Keratinocyte (primary cell): ENCODE results near the gene YY1. TPM values are rescaled to one million over a fixed set of nuclear protein-coding genes. Genes with fewer than 3 reads are reported as not detected.
"Not testable (repeated sequence)": the region's sequence is repeated elsewhere in the genome, so short reads cannot be mapped to it uniquely, and the experiment has no call there.

Experiments used
- DNase-seq: peaks from one replicate; pipeline ENCODE4 v3.0.0-alpha.2; 2011; ENCODE audit warnings: low read depth, missing footprints, low spot score
- FAIRE-seq: peaks from 2 replicates; lab custom pipeline; 2011; peaks lifted over from hg19 to GRCh38; lab: Jason Lieb, UNC
- H2AFZ ChIP-seq: 2 replicates; pipeline ENCODE4 v1.6.0; 2012; ENCODE audit warnings: low read length, control low read depth, inconsistent platforms; ENCODE audit not compliant: control insufficient read depth
- H3K27ac ChIP-seq: 2 replicates; pipeline ENCODE4 v1.5.1; 2011; ENCODE audit warnings: low read length; ENCODE audit not compliant: control insufficient read depth, insufficient read depth
- H3K27me3 ChIP-seq: 3 replicates; pipeline ENCODE4 v1.6.0; 2011; ENCODE audit warnings: low read length; ENCODE audit not compliant: control insufficient read depth, insufficient read depth; ENCODE audit errors: extremely low read depth
- H3K36me3 ChIP-seq, 2 experiments: 2 replicates in 1 of 2; 3 replicates in 1 of 2; pipeline ENCODE4 v1.5.1; 2011; ENCODE audit warnings: low read length in 2 of 2, mild to moderate bottlenecking in 1 of 2; ENCODE audit not compliant: control insufficient read depth in 2 of 2, insufficient read depth in 2 of 2; ENCODE audit errors: extremely low read depth in 1 of 2
- H3K4me1 ChIP-seq: 3 replicates; pipeline ENCODE4 v1.5.1; 2011; ENCODE audit warnings: low read length; ENCODE audit not compliant: control insufficient read depth, insufficient read depth; ENCODE audit errors: extremely low read depth
- H3K4me2 ChIP-seq: 3 replicates; pipeline ENCODE4 v1.6.0; 2011; ENCODE audit warnings: low read depth, low read length; ENCODE audit not compliant: control insufficient read depth, insufficient read depth; ENCODE audit errors: extremely low read depth
- H3K4me3 ChIP-seq, 3 experiments: fragments of 200-600 bp in 1 of 3; sonication (generic) in 1 of 3; 2 replicates in 2 of 3; 3 replicates in 1 of 3; pipeline ENCODE4 v1.5.1; 2011 to 2016; ENCODE audit warnings: low read length in 3 of 3, mild to moderate bottlenecking in 3 of 3, control low read depth in 2 of 3, inconsistent platforms in 1 of 3, low read depth in 1 of 3, mixed read lengths in 1 of 3, mixed run types in 1 of 3, moderate library complexity in 1 of 3; ENCODE audit not compliant: control insufficient read depth in 2 of 3, insufficient read depth in 2 of 3; ENCODE audit errors: extremely low read depth in 1 of 3
- H3K79me2 ChIP-seq: 2 replicates; pipeline ENCODE4 v1.6.0; 2012; ENCODE audit warnings: low read length; ENCODE audit not compliant: control insufficient read depth, insufficient read depth
- H3K9ac ChIP-seq: 3 replicates; pipeline ENCODE4 v1.6.0; 2011; ENCODE audit warnings: low read length; ENCODE audit not compliant: control insufficient read depth, insufficient read depth; ENCODE audit errors: extremely low read depth
- H3K9me1 ChIP-seq: 3 replicates; pipeline ENCODE4 v1.6.0; 2011; ENCODE audit warnings: low read length; ENCODE audit not compliant: control insufficient read depth, insufficient read depth; ENCODE audit errors: extremely low read depth
- H3K9me3 ChIP-seq: 2 replicates; pipeline ENCODE4 v1.5.1; 2012; ENCODE audit warnings: low read depth, low read length; ENCODE audit not compliant: control insufficient read depth
- H4K20me1 ChIP-seq: 3 replicates; pipeline ENCODE4 v1.6.0; 2011; ENCODE audit warnings: low read length; ENCODE audit not compliant: control insufficient read depth, insufficient read depth; ENCODE audit errors: extremely low read depth
- CTCF ChIP-seq, 3 experiments: IDR thresholded peaks in 1 of 3; conservative IDR thresholded peaks in 1 of 3; optimal IDR thresholded peaks in 1 of 3; 2 replicates in 2 of 3; 3 replicates in 1 of 3; pipeline versions ENCODE3 to v1.5.1; 2011; ENCODE audit warnings: low read length in 3 of 3, mild to moderate bottlenecking in 3 of 3, moderate library complexity in 2 of 3, control low read depth in 1 of 3, inconsistent platforms in 1 of 3; ENCODE audit not compliant: insufficient read depth in 2 of 3; ENCODE audit errors: extremely low read depth in 1 of 3
- EZH2 ChIP-seq: IDR thresholded peaks from one replicate; pipeline ENCODE4 v1.6.1; 2012; ENCODE audit warnings: inconsistent platforms, mild to moderate bottlenecking, low read length, moderate library complexity
- dilution Hi-C: fragments of 300-500 bp; cut with MboI; formaldehyde crosslinking; loops from one replicate; pipeline ENCODE4 v1.7.0; 2020; ENCODE audit warnings: low sequenced_read_pairs; ENCODE audit not compliant: extremely low pct_ligation_motif_present
- polyA plus RNA-seq, 5 experiments: library from polyadenylated mRNA; depleted of rRNA in 3 of 5; stranded (reverse) in 3 of 5; stranded (forward) in 1 of 5; unstranded in 1 of 5; fragments of >200 nt; gene quantifications; 1 replicate in 1 of 5; 2 replicates in 3 of 5; 3 replicates in 1 of 5; pipeline versions ENCODE4 v1.2.1 to v1.2.3, GENCODE V29; 2011 to 2012; ENCODE audit warnings: missing spikeins in 2 of 5, low read depth in 1 of 5, low replicate concordance in 1 of 5

The YY1 gene
- polyA plus RNA-seq, 1 donor (not counting 4 experiments of a cell fraction or from before 2014, with no cell fraction given) = 65.6 TPM

DNA sequence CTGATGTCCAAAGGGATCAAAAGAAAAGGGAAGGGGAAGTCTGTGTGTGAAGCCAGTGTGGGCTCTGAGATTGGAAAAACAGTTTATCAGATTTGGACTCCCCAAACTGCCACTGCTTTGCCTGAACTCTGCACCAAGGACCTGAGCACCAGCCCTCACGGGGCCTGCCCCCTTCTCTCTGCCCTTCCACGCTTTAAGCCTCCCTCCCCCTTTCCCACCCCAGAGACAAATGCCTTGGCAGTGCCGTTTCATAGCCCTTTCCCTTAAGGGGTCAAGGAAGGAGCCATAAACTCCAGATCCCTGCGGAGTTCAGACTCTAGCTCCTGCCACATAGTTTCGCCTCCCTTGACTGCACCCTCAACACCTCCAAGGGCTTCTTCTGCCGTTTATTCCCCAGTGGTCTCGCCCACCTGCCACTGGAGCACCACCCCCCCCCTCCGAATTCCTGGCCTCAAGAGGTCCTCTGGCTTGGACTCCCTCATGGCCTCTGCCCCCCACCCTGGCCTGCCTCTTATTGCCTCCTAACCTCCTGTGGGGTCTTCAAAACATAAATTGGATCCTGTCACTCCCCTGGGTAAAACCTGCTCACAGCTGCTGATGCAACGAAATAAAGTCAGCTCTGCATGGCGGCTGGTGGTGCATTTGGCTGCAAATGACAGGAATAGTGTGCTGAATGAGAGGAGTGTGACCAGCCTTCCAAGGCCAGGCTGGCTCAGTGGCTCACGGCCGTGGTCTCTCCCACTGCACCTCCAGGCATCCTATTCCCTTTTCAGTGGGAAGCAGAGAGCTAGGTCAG is 48.5 kb downstream of the YY1 start:
- dilution Hi-C loops = no loop called here
- Histone ChIP-seq H3K4me2 (no peak overlapping the region), H3K4me3 (no peak overlapping the region), H3K9me1 (no peaks in the 10 kb centered on the region), H3K4me1 (peaks cover 11% of the 10 kb centered on the region), H3K9me3 (no peaks in the 10 kb centered on the region), H3K79me2 (no peaks in the 10 kb centered on the region), H3K27ac (no peak overlapping the region), H2AFZ (no peak overlapping the region), H4K20me1 (no peaks in the 10 kb centered on the region), H3K36me3 (no peaks in the 10 kb centered on the region), H3K27me3 (no peaks in the 10 kb centered on the region), H3K9ac (no peak overlapping the region)
- FAIRE-seq (no peak), DNase-seq (no peak)
- TF ChIP-seq EZH2 = no peak
- no peak for TF ChIP-seq CTCF (optimal IDR thresholded peaks at IDR 0.05 in 1 of 3, IDR thresholded peaks at IDR 0.05 in 1 of 3, conservative IDR thresholded peaks at IDR 0.05 in 1 of 3; ENCODE audit: extremely low read depth in 1 of 3, insufficient read depth in 2 of 3, low read length in 3 of 3)

- H3K4me3 ChIP-seq, H2AFZ ChIP-seq, H3K4me1 ChIP-seq, DNase-seq, H3K27ac ChIP-seq, H3K36me3 ChIP-seq, H3K27me3 ChIP-seq, H3K79me2 ChIP-seq, H3K9me1 ChIP-seq, H4K20me1 ChIP-seq, H3K9ac ChIP-seq, H3K4me2 ChIP-seq, FAIRE-seq, dilution Hi-C loops, H3K9me3 ChIP-seq: not testable (repeated sequence)
Measured at GRCh38 chr14:100287998-100288295, 49.0 kb downstream of the YY1 start.
